ENCODE data around the gene SLC35E1. TPM values are rescaled to one million over a fixed set of nuclear protein-coding genes. Genes with fewer than 3 reads are reported as not detected.
"Not testable (repeated sequence)": the region's sequence is repeated elsewhere in the genome, so short reads cannot be mapped to it uniquely, and the experiment has no call there.

Gene SLC35E1
- total RNA-seq, 1 donor from 2014 or later, result 63.4 TPM

DNA sequence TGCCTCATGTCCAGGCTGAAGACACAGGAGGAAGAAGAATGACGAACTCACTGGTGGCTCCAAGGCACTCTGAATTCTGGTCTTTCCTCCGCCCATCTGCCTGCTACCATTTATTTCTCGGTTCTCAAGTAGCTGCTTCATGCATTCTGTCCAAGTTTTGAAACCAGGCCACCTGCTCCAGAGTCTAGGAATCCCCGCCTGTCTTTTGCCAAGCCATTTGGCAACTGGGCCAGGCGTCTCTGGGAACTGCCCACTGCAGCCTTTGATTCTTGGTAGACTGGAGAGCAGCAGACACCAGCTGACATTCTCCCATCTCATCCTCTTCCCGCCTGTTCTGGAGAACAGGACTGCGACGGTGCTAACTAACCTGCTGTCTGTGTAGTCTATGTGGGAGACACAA, 10.8 kb downstream of the SLC35E1 start:
- intact Hi-C loops (cut with micrococcal nuclease), result no loop called here

DNA sequence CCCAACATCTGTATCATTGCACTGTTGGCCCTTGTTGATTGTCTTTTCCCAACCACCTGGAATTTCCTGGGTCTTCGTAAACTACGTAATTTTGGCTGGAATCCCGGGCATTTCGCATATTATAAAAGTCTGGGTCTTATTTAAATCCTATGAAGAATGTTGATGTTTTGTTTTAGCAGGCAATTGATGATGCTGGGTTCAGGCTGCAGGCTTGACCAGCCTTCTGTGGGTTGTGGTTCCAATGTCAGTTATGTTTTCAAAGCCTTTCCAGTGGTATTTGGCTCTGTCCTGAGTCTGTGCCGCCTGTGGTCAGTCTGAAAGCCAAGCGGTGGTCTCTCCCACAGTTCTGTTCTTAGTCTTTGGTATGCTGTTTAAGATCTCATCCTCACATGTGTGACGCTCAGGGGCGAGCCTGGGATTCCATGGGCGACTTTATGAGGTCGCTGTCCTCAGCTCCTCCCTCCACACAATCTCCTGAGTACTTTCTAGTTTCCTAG, 12.4 kb downstream of the SLC35E1 start:
- intact Hi-C loops (cut with micrococcal nuclease), result no loop called here

DNA sequence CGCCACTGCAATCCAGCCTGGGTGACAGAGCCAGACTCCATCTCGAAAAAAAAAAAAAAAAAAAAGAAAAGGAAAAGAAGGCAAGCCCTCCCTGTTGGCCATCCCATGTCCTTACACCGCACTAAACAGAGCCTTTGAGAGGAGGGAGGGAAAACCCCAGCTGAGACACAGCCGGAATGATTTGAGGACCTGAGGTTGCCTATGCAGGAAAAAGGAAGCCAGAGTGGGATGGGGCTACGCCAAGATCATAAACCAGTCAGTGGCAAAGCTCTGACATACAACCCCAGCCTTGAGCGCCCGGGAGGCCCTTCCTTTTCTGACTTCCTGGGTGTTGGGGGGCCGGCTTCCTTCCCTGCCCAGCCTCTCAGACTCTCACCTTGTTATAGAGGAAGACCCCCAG, 17.4 kb downstream of the SLC35E1 start:
- intact Hi-C loops (cut with micrococcal nuclease), result no loop called here

DNA sequence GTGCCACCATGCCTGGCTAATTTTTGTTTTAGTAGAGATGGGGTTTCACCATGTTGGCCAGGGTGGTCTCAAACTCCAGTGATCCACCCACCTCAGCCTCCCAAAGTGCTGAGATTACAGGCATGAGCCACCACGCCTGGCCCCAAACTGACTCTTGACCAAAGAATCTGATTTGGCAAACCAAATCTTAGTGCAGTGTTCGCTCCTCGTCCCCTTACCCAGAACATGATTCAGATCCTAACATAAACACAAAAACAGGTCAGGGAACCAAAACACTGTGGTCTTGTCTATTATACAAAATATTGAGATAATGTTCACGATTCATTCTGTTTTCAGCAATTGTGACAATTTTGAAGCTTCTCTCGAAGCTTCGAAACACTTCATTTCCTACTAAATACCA, 20.3 kb downstream of the SLC35E1 start:
- intact Hi-C loops (cut with micrococcal nuclease), result not testable (repeated sequence)

DNA sequence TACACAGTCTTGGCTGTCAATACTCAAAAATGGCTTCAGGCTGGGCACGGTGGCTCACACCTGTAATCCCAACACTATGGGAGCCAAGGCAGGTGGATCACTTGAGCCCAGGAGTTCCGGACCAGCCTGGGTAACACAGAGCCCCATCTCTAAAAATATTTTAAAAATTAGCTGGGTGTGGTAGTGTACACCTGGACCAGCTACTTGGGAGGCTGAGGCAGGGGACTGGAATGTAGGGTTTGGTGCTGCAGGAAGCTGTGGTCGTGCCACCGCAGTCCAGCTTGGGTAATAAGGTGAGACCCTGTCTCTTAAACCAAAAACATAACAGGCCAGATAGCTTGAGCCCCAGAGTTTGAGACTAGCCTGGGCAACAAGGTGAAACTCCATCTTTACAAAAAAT, 23.3 kb downstream of the SLC35E1 start:
- intact Hi-C loops (cut with micrococcal nuclease), result no loop called here

DNA sequence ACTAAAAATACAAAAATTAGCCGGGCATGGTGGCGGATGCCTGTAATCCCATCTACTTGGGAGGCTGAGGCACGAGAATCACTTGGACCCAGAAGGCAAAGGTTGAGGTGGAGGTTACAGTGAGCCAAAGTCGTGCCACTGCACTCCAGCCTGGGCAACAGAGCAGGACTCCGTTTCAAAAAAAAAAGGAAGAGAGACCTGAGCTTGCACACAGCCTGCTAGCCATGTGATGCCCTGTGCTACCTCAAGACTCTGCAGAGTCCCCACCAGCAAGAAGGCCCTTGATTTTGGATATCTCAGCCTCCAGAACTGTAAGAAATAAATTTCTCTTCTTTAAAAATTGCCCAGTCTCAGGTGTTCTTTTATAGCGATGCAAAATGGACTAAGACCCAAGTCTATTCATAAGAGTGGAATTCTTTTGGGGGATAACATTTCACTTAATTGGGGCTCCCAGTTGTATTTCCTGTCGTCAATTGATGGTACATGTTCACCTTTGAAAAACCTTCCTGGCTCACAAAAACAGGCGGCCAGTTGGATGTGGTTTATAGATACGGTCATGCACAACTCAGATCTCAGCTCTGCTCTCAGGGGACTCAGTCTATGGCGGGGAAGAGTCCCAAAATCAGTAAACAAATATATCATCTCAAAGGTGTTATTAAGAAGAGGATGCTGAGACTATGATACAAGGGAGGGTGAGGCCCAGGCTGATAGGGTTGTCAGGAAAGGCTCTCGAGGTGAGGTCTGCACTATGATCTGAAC, 27.6 kb downstream of the SLC35E1 start:
- intact Hi-C loops (cut with micrococcal nuclease), result no loop called here

DNA sequence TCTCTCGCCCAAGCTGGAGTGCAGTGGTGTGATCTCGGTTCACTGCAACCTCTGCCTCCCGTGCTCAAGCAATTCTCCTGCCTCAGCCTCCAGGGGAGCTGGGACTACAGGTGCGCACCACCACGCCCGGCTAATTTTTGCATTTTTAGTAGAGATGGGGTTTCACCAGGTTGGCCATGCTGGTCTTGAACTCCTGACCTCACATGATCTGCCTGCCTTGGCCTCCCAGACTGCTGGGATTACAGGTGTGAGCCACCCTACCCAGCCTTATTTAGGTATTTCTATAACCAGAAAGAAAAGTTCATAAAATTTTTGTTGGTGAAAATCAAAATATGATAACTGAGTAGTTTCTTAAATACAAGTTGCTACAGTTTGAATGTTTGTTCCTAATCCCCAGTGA, 28.5 kb downstream of the SLC35E1 start:
- intact Hi-C loops (cut with micrococcal nuclease), result loop anchor here (2.0 kb wide), 1 partner anchor 51 kb away; no protein-coding TSS in a partner anchor

DNA sequence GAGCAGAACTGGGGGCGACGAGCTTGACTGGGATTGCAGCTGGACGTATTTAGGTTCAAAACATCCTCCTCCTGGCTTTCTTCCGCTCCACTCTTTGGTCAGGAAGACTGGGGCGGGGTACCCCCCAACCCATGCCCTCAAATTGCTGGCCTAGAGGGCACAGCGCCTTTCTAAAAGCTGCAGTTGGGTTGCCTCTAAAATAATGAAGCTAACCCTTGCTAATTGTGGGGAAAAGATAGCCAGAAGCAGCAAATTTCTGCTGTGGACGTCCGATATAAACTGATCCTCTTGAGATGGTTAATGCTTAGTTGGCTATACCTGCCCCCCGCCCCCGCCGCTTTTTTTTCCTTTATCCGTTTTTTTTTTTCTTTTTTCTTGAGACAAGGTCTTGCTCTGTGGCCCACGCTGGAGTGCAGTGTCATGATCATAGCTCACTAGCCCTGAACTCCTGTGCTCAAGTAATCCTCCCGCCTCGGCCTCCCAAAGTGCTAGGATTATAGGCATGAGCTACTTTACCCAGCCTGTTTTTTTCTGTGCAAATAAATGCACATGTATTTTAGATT, 29.2 kb downstream of the SLC35E1 start:
- intact Hi-C loops (cut with micrococcal nuclease), result loop anchor here (1.0 to 2.0 kb wide), 9 partner anchors 23 to 117 kb away; partner anchors contain the start of genes C19orf44, CALR3, MED26 and SLC35E1

DNA sequence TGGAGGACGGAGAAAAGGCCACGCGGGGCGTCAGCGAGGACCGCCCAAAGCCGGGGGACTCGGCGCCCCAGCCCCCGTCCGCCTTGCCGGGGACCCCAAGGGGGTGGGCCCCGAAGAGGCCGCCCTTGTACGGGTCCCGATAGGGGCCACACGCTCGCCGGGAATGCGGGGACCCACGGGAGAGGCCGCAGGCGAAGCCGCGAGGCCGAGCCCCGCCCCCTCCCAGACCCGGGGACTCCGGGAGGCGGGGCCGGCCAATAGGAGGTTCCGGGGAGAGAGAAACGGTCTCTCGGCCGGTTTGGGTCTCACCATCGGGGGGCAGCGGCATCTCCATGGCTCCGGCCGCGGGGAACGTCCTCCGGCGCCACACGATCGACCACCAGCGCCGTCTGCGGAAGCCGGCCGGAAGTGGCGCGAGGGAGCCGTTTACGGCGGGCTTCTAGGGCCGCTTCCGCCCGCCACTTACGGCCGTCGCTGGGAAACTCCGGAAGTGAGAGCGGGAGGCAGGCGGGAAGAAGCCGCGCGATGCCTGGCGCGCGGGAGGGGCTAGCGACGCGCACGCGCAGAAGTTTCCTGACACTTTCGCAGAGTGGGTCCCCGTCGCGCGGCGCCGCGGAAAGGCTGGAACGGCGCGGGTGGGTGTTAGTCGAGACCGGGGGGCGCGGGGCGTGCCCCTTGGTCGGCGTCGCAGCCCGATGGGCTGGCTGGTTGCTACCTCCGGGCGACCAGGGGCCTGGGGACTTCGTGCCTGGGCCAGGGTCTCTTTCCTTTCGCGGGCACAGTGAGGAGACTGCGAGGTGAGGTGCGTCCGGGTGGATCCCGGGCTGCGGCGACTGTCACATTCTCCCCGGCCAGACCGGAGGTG, 29.9 kb downstream of the SLC35E1 start, which contains the start of gene CHERP:
CHERP (minus strand) TSS at position 393 of the 865 bp plus-strand sequence; CDS start at position 334, 59 bp downstream.
- intact Hi-C loops (cut with micrococcal nuclease), result loop anchor here (1.0 to 2.0 kb wide), 9 partner anchors 24 to 118 kb away; partner anchors contain the start of genes C19orf44, CALR3, MED26 and SLC35E1

DNA sequence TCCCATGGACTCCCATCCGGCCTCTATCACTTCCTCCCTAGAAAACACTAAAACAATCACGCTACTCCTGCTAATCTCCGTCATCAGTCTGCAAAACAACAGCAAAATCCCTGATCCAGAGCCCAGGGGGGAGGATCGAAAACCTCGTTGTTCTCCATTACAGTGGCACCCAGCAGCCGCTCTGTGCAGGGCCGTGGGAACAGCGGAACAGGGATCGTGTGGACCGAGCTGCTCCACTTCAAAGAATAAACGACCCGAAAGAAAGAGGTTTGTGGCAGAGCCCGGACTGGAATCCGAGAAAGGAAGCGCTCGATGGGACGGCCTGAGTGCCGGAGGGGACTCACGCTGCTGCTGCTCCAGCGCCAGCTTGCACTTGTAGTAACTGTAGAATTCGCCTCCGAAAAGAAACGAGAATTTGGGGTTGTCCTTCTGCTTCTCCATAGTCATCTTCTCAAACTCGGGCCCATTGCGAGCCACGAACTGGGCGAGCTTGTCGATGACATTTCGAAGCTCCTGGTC, 30.6 kb downstream of the SLC35E1 start:
- intact Hi-C loops (cut with micrococcal nuclease), result loop anchor here (1.0 to 2.0 kb wide), 9 partner anchors 25 to 119 kb away; partner anchors contain the start of genes C19orf44, CALR3, MED26 and SLC35E1

DNA sequence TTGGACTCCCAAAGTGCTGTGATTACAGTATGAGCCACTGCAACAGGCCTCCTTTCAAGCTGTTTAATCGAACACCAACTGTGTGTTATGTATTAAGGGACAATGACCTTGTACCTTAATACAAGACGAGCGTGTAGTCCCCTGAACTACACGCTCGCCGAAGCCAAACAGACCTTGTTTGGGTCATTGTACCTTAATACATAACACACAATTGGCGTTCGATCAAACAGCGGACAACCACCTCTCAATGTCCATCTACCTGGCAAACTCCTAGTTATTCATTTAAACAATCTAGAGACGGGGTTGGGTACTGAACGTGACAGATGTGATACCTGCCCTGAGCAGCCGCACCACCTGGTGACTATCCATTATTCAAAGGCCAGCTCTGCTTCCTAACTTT, 31.3 kb downstream of the SLC35E1 start:
- intact Hi-C loops (cut with micrococcal nuclease), result no loop called here

DNA sequence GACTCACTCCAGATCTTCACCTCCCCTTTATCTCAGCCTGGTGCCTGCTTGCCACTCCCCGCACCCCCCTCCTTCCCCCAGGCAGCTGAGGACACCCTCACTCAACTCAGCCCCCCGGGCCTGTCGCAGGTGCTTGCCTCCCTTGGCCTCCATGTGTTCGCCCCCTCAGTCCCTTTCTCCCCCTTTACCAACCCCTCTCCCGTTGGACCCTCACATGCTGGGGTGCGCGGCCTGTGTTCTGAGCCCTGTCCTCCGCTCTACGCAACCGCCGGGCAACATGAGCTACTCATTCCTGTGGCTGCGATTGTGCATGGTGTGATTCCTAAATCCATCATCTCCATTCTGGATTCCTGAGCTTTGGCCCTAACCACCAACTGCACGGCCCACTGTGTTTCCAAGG, 35.1 kb downstream of the SLC35E1 start:
- intact Hi-C loops (cut with micrococcal nuclease), result no loop called here

DNA sequence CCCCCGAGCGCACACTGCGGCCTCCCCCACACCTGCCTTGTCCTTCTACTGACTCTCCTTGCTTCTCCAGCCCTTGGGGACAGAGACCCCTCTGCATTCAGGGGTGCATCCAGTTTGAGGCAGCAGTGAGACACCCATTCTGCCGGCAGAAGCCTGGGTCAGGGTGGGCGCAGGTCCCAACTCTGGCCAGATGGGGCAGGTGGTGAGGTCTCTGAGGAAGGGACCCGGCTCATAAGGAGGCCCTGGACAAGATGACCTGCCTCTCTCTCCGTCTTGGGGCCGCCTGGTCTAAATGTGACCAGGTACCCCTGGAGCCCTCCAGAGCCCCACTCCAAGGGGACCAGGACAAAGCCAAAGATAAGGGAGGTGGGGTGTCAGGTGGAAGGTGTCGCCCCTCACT, 36.1 kb downstream of the SLC35E1 start:
- intact Hi-C loops (cut with micrococcal nuclease), result no loop called here

DNA sequence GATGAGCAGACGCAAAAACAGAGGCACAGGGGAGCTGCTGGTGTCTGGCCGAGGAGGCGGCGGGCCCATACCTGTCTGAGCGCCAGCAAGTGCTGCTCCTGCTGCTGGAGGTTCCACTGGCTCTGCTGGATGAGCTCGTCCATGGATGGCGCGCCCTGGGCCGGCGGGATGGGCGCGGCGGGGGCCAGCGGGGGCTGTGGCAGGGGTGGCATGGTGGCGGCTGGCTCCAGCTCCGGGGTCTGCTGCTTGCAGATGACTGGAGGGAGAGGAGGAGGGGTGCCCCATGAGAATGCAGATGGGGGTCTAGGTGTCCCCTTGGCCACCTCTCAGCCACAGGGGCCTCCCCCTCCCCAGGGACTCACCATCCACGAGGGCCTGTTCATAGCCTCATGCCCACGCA, 36.8 kb downstream of the SLC35E1 start:
- intact Hi-C loops (cut with micrococcal nuclease), result no loop called here

DNA sequence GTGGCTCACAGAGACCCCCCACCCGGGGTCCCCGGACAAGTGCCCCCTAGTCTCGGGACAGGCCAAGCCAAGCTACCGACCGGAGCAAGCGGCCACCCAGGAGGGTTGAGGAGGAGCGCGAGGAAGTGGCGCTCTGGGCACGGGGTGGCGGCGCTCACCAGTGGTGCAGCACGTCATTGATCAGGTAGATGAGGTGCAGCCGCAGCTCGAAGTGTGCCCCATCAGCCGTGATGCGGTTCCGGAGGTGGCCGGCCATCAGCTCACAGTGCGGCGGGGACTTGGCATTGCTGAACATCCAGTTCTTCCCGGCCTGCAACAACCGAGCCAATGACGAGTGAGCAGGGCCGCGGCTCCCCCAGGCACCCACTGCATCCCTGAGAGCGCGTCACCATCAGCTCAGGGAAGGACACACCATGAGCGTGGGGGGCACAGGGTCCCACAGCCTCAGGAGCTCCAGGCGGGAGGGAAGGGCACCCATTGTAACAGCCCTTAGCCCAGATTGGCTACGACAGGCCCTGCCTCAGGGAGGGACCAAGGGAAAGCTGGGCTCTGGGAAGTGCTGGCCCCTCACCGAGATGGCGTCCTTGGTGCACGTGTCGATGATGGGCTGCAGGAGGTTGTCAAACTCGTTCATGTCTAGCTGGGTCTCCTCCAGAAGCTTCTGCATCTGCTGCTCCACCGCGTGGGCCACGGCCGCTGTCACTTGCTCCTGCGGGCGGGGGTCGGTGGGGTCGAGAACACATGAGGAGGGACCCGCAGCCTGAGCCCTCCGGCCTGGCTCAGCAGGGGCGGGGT, 39.6 kb downstream of the SLC35E1 start:
- intact Hi-C loops (cut with micrococcal nuclease), result no loop called here

DNA sequence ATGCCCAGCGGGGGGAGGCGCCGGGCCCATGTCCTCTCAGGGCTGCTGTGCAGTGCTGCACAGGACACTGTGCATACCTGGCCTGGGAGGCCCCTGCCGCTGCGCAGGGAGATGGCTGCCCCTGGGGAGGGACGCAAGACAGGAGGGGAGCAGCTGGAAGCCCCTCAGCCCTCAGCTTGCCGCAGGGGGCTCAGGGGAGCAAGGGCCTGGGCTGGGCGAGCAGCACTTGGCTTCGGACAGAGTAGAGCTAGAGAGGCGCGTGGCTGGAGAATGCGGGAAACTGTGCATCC, 40.9 kb downstream of the SLC35E1 start:
- intact Hi-C loops (cut with micrococcal nuclease), result no loop called here

DNA sequence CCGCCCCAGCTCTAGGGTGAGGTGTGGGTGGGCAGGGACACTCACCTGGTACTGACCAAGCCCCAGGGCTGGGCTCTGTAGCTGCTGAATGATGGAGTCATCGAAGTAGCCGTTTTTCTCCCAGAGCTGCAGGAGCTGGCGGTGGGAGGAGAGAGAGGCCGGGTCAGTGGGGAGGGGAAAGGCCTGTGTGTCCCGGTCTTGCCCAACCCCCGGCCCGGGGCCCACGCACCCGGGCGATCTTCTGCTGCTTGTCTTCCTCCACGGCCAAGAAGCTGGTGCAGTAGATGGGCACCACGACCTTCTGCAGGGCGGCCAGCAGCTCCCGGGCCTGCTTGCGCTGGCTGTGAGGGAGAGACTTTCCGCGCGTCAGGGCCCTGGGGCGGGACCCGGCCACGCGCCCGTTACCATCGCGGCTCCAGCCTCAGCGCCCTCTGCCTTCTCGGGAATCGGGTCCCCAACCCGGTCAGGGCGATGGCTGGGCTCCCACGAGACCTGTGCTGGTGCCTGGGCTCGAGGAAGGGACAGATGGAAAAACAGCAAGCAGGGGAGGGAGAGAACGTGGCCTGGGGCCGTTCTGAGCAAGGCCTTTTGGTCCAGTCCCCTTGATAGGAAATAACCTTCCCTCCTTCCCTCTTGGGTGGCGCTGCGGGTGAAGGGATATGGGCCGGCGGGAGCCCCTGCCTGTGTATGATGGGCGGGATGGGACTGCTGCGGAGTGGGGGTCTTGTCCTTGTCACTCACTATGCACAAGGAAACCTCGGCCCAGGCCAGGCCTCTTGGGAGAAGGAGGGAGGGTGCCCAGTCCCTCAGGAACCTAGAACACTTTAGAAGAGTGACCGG, 41.5 kb downstream of the SLC35E1 start:
- intact Hi-C loops (cut with micrococcal nuclease), result no loop called here

DNA sequence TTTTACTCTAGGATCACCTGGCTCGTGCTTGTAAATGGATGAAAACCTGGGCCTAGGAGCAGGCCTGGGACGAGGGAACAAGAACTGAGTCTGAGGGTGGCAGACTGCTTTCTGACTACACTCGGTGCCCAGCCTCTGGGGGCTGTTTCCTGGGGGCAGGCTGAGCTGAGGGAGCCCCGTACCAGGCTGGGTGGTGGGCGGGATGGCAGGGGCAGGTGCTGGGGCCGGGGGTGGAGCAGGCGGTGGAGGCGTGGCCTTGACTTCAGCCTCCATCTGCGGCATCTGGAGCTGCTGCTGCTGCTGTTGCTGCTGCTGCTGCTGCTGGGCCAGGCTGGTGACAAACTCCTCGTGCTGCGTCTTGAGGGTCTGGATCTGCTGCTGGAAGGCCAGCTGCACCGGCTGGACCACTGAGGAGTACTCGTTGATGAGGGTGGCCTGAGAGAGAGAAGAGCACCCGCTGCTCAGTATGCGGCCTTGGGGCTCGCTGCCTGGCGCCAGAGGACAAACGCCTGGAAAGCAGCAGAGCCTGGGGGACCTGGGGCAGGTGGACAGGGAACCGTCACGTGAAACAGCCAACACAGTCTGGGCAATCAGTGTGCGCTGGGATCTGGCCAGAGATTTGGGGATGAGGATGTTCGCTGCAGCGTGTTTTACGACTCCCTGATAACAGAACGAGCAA, 42.6 kb downstream of the SLC35E1 start:
- intact Hi-C loops (cut with micrococcal nuclease), result loop anchor here (5.0 kb wide), 1 partner anchor 43 kb away; the partner anchor contains the start of gene SLC35E1

DNA sequence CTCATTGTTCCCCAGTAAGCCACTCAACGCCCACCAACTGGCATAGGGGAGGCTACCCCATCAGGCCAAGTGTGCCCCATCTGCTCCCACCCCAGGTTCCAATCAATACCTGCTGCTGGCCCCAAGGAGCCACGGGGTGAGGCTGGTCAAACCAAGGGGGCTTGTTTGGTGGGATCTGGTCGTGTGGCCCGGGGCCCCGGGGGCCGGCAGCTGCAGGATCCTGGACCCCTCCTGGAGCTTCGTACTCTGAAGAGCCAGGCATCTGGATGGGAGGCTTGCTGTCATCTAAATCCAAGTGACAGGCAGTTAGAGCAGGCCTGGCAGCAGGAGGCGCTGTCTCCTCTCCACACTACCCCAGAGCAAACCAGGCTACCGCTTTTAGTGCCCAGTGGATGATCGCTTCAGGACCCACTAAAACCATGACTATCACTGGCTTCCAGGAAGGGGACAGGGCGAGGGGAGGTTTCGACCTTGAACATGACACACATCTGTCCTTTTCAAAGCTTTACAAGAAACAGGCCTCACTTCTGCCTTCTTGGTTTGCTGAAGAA, 44.2 kb downstream of the SLC35E1 start:
- intact Hi-C loops (cut with micrococcal nuclease), result loop anchor here (1.0 to 5.0 kb wide), 3 partner anchors 44 to 192 kb away; partner anchors contain the start of gene SLC35E1

All from T-helper 1 cell treated with Interleukin-12 subunit alpha and Interleukin-12 subunit beta and Interleukin-4 antibody, amounts not matched to agents 30 ng/mL and 1 ng/mL, for 36 hours (primary cell).